ENCODE measurements around the gene LAMA2. TPM values are rescaled to one million over a fixed set of nuclear protein-coding genes. Genes with fewer than 3 reads are reported as not detected.
A peak's percentile ranks its signal among the peaks of the same experiment; 100 is the strongest.
"Not testable (repeated sequence)": the region's sequence is repeated elsewhere in the genome, so short reads cannot be mapped to it uniquely, and the experiment has no call there.

Gene LAMA2
- polyA plus RNA-seq, 12 donors = 96.1 to 182 (median 156) TPM

DNA sequence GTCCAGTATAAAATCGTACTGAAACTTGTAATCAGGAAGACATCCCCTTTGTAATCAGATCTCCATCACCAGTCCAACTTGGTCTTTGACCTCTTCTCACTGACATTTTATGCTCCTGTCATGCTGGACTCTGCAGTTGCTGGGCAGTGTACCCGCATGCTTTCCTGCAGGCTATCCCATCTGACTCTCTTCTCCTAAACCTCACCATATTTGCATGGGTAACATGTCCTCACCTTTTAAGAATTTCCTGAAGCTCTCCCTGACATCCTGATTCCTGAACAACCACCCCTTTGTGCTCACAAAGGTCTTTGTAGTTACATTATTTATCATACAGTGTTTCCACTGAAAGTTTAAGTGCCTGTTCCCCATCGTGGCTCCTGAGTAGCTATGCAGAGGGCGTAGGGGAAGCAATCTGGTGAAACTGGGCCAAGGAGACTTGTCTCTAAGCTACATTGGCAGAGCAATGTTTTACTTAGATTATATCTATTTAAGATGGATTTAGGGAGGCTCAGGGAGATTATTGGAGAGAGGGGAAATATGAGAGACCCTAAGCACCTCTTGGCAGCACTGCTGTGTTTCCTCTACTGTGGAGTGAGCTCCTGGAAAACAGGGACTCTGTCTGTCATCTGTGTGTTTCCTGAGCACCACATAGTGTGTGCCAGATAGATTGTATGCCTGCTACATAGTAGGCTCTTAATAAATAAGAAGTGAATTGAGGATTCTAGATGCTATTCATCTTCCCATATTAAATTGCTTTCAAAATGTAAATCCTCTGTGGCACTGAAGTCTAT lies 124.0 kb downstream of the LAMA2 start:
- DNase-seq = no peak

DNA sequence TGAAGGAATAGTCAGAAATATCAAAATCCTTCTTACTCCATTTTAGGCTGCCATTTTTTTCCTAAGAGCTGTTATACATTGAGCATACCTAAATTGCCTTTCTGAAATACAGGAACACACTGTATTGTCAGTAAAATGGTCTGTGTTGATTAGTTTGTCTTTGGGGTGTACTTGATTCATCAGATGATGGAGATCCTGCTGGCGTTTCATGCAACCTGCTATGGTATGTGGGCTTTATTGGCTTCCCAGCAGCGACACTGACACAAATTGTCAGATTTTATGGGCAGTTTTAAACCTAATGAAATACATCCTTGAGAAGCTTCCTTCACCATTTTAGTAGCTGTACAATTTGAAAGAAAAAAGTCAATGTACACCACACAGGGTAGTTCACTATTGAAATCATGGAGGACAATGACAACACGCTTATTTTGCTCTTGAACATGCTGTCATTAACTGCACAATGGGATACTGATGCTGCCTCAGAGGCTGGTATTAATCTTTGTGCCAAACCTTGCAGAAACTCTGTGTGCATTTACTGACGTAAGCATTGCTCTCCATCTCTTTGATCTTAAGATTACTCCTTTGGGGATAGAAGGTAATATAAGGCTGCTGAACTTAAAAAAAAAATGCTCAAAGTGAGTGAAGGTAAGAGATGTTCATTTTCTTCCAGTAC lies 124.9 kb downstream of the LAMA2 start:
- no peak for DNase-seq

DNA sequence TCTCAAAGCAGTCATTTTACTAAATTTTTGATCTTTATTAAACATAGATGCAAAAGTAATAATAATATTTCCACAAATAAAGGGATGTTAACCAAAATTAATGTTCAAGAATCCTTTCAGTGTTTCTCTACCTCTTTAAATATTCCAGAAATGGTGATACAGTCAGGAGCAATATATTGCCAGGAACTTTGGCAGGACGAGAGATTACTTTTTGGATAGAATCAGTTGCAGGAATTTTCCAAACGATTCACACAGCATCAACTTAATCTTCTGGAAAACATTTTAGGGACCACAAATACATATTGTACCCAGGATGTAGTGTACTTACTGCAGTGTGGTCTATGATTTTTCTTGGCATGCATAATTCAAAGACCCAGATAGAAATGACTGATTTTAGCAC lies 125.7 kb downstream of the LAMA2 start:
- DNase-seq = peak; percentile 36

DNA sequence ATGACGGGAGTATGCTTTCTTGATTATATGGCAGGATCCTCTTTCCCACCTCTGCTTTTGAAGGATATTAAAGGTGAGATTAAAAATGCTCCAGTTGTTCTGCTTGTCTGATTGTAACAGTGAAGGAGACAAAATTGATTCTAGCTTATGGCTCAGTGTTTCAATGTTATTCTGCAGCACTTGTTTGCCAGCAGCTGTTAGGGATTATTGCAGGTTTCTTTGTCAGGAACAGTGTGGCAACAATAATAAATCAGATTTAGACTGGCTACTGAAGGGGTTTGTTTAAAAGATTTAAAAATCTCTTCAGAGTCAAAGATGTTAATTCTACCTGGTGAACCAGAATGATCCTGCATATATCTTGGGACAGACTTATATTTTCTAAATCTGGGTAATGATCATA lies 126.9 kb downstream of the LAMA2 start:
- no peak for DNase-seq

DNA sequence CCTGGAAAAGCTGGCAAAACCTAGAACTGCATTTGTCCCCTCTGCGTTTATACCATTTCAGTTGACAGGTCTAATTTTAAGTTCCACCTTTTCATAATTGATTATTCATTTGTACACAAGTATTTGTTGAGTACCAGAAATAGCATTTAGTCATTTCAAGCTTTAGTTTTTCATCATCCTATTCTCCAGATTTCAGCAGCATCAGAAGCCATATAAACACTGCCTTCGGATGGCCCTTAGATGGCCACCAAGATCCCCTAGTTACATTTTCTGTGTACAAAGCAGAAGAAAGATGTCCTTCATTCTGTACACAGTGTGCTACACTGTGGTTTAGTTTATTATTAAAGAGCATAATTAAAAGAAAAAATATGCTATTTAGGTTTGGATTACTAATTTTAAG lies 131.4 kb downstream of the LAMA2 start:
- DNase-seq = no peak

DNA sequence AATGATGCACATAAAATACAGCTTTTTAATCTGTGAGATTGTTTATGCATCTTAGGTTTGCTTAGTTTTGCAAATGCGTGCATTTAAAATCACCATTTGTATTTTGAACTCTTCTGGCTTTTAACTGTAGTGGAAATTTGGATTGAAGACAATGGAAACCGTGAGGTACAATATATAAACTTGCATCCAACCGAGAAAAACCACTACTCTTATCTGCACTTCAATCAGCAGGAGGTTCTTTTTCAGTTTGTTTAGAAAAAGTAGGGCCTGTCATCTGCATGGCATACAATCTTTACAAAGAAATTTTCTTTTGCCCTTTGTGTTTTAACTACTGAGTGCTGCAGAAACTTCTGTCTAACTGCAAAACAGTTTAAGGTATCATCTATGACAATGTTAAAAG lies 132.8 kb downstream of the LAMA2 start:
- no peak for DNase-seq

DNA sequence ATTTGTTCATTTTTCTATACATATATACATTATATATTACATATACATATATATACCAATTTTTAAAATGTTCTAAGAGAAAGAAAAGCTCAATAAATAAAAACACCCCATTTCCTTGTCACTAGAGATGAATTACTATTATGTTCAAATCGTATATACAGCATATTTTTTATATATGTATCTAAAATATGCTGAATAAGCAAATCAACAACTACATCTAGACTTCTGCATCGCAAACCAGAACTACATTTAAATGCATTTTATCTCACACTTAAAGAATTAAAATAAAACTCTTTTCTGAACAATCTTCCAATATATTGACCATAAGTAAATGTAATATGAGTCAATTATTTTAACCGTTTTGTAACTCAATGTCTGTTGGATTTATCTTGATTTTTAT lies 133.9 kb downstream of the LAMA2 start:
- no peak for DNase-seq

DNA sequence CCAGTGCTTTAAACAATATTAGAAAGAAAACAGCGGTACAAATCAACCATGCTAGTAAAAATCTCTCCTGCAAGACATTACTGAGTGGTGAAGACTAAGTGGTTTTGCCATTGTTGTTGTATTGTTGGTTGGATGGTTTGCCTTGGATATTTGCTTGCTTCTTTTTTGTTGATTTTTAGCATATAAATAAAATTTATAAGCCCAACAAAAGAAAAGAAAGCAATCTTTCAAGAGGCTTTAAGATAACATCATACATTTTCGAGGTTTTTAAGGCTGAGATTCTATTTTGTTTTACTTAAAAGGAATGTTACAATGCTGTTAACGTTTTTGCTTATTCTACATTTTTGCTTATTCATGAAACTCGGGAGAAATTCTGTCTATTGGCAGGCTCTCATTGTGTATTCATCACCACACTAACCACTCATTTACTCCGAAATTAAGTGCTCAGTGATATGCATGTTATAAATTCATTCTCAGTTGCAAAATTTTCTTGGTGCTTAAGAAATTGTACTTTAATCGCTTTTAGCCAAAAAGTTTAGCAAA lies 139.1 kb downstream of the LAMA2 start:
- DNase-seq = no peak

DNA sequence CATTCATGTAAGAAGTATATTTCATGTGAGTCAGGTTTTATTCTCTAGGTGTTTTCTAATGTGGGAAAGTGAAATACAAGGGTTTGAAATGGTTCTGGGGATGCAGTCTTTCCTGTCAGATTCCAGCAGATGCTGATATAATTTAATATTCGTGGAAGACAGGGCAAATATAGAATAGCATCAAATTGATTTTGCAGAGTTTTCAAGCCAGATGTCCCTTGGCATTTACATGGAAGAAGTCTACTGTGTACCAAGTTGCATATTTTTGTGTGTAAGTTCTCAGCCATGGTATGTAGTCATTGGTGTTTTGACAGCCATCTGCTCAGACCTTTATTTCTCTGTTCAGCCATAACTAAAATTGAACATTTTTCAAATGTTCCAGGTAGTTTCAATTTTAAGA lies 143.7 kb downstream of the LAMA2 start:
- no peak for DNase-seq

DNA sequence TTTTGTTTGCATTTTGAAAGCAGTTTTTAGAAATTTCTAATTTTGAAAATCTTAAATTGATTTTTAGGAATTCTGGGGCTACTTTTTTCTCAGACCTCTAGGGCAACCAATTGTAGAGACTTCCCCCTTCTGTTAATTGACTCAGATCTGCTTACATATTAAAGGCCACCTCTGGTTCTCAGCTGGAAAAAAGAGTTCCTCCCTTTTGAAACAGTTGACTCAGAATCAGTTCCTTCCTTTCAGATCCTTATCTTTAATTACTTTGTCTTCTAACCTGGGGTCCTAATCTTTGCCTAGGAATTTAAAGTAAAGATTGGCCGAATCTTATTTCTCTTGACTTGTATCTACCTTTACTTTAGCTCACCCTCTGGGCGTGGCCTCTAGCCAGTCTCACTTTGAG lies 146.8 kb downstream of the LAMA2 start:
- DNase-seq = no peak

DNA sequence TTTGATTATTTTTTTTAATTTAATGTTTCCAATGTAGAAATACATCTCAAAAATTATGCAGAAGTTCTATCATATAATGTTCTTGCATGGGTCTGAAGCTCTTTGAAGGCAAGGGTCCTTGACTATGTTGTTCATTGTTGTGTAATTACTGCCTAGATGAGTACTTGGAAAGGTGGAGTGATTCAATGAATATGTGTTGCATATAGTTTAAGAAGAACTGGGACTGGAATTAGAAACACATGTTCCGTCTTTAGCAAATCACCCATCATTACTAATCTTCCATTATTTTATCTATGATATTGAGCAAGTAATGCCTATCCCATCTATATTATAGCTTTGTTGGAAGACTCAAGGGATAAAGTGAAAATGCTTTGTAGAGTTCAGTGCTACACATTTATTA lies 147.3 kb downstream of the LAMA2 start:
- no peak for DNase-seq

DNA sequence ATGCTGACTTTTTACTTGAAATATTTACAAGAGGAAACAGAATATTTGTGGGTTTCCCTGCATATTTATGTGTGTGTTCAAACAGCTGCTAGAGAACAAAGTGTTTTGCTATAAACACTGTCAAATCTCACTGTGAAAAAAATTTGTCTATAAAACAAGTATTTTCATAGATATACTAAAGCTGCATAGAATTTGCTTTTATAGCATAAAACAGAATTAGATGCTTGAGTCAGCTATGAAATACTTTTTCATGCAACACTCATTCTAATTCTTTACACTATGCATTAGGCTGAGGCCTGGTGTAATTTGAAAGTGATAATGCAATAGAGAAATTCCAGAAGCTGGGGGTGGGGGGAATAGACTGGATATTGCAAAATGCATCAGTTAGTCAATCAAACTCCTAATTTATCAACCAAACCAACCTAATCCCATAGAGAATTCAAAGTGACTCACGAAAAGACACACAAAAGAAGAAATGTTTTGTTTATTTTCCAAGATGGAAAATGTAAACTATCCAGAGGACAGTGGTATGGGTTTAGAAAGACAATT lies 148.2 kb downstream of the LAMA2 start:
- DNase-seq = no peak

DNA sequence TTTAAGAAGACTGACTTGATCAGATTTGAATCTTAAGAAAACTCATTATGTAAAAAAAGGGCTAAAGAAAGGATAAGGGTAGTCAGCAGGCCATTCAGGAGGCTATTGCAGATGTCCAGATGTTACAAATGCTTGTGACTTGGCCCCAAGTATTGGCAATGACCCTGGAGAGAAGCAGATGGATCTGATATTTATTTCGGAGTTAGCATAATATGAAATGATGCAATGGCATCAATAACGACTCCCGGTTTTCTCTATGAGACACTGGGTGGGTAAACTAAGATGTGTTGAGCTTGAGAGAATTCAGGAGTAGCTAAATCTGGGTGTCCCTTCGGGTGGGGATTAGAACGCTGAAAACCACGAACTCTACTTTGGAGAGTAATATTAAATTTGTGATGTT lies 149.7 kb downstream of the LAMA2 start:
- peak; percentile 69 for DNase-seq

DNA sequence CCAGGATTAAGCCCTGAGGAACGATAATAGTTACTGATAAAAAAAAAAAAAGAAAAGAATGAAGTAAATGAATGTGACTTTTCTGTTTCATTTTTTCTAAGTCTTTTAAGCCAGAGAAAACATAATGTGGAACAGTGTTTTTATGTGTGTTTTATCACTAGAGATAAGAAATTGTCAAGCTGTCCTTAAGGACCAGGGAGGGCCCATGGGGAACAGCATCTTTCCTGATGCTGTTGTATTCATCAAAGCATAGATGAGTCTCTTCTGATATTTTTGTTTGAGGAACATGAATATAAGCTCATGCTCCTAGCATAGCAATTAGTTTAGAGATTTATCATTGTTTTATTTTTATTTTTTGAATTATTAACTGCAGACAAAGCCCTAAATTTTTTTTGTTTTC lies 150.2 kb downstream of the LAMA2 start:
- DNase-seq = no peak

DNA sequence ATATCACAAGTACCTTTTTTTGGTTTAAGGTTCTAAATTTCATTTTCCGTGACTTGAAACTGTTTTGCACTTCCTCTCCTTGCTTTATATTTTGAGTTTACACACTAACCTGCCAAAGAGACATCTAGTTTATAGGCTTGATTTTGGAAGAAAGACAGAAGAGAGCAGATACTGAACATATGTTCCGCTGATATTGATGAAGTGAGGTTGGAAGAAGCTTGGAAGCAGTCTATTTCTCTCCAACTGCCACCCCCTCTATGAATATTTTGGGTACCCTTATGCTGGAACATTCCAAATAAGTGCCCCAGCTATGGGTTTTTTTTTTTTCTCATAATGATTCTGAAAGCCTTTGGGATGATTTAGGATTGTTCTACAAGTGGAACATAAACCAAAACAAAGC lies 150.6 kb downstream of the LAMA2 start:
- no peak for DNase-seq

DNA sequence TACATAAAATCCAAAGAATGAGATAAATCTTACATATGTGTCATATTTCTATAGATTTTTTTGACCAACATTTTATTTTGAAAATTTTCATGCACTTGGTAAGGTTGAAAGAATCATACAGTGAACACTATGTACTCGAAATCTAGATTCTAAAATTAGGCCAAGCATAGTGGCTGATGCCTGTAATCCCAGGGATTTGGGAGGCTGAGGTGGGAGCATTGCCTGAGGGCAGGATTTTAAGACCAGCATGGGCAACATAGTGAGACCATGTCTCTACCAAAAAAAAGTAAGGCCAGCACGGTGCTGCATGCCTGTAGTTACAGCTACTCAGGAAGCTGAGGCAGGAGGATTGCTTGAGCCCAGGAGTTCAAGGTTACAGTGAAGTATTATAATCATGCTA lies 158.6 kb downstream of the LAMA2 start:
- no peak for DNase-seq

DNA sequence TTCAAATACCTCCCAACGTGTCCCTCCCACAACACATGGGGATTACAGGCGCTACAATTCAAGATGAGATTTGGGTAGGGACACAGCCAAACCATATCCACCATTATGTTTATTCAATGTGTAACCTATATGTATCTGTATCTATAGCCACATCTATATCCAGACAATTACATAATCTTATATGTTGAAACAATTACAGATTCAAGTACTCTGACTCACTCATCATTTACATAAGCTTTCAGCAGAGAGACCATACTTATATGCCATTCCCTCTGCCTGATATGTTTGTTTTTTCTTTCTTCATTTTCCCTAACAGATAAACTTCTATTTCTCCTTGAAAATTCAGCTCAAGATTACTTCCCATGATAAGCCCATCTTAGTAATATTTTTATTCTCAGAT lies 163.6 kb downstream of the LAMA2 start:
- no peak for DNase-seq

DNA sequence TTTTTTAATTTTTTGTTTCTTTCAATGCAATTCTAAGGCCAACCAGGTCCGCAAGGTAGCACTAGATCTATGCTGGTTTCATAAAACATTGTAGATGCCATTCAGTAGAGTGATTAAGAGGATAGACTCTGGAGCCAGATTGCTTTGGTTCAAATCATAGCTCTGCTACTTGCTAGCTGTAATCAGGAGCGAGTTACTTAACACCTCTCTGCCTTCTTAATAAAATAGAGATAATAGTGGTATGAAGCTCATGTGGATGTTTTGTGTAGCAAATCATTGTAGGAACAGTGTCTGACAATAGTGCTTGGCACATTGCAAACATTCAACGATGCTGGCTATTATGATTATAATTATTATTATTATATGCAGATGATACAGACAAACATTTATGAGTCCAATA lies 164.9 kb downstream of the LAMA2 start:
- no peak for DNase-seq

DNA sequence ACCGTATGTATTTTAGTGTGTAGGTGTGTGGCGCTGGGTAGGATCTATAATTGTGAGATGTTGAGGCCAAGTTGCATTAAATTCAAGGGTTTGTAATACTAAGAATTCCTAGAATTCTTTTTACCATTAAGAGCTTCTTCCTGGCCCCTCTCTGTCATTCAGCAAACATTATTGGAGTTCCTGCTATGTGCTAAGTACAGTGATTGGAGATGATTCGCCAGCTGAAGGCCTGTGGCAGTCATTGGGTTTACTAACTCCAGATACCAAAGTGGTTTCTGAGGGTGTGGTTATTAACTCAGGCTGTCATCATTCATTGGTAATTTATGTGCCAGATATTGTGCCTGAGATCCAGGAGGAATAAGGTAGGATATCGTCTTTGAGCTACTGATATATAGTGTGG lies 167.1 kb downstream of the LAMA2 start:
- no peak for DNase-seq

DNA sequence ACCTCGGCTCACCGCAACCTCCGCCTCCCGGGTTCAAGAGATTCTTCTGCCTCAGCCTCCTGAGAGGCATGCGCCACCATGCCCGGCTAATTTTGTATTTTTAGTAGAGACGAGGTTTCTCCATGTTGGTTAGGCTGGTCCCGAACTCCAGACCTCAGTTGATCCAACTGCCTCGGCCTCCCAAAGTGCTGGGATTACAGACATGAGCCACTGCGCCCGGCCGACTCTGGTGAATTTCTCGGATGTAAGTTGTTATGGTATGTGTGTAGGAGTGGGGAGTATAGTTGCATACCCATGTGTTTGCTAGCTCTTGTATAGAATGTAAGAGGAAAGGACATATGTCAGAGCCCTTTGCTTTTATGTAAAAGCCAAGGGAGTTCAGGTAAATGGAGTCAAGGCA lies 170.2 kb downstream of the LAMA2 start:
- DNase-seq = not testable (repeated sequence)

DNA sequence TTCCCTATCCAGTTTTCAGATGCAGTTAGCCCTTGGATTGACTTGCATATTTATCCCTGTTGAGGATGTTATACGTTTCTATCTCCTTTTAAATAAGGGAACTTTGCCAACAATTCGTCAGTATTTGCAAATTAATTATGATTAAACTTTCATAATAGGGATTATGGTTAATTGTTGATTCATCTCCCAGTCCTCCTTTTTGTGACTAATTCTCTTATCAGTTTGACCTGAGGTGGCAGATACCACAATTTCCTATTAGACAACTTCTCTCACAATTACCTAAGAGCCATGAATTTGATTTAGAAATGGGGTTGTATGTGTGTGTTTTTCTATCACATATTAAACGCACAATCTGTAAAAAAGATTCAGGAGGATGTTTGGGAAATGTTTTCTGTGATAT lies 172.9 kb downstream of the LAMA2 start:
- DNase-seq = no peak

DNA sequence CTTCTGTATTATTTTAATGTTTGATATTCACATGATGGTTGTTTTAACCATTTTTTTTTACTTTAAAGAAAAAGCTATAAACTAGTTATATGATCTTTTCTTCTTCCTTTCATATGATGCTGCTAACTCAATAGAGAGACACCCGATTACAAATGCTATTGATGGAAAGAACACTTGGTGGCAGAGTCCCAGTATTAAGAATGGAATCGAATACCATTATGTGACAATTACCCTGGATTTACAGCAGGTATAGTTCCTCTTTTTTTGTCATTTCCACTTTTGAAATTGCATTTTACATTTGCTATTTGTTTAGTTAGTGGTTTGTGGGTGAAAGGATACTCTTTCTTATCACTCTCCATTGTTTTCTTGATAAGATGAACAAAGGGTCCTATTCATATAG lies 176.7 kb downstream of the LAMA2 start:
- no peak for DNase-seq

DNA sequence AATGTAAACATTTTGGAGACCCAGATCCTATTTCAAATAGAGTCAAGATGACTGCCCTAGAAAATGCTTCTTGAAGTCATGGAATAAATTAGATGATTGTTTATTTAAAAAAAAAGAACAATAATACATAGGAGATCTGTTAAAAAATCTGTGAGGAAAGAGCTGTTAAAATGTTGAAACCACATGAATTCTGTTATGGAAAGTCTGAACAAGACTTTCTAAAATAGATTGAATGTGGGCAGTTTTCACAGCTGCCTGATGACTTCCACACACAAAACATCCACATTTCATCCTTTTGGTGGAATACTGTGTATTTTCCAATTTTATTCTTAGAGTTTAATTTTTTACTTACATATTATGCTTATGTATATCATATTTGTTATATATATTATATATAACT lies 186.1 kb downstream of the LAMA2 start:
- peak; percentile 31 for DNase-seq

Measured in muscle of arm (tissue), 12 donors.